Natural killer cell (primary cell): Measurements from ENCODE around the gene ANKRD10. TPM values are rescaled to one million over a fixed set of nuclear protein-coding genes. Genes with fewer than 3 reads are reported as not detected.

Experiments
- ATAC-seq, 3 donors: fragments of 150-1000 bp in 2 of 3; fragments of 200-7000 bp in 1 of 3; cut with Tn5 transposase; 1 replicate in 1 of 3; 2 replicates in 2 of 3; pipeline ENCODE4 v1.10.0; 2021; ENCODE audit warnings: mild to moderate bottlenecking in 2 of 3, moderate library complexity in 2 of 3
- DNase-seq, 2 donors: peaks; one replicate each; pipeline versions ENCODE4 v3.0.0 to v3.0.0-alpha.2; 2013 to 2021; ENCODE audit warnings: mixed read lengths in 1 of 2
- H3K27ac ChIP-seq: one replicate; pipeline ENCODE4 v1.5.1; 2013; ENCODE audit warnings: mild to moderate bottlenecking, low read length
- H3K27me3 ChIP-seq: one replicate; pipeline ENCODE4 v1.6.1; 2013; ENCODE audit warnings: low read length; ENCODE audit not compliant: control insufficient read depth, insufficient read depth
- H3K36me3 ChIP-seq: one replicate; pipeline ENCODE4 v1.6.1; 2013; ENCODE audit warnings: low read length; ENCODE audit not compliant: control insufficient read depth, insufficient read depth
- H3K4me1 ChIP-seq: one replicate; pipeline ENCODE4 v1.6.1; 2013; ENCODE audit warnings: low read length; ENCODE audit not compliant: control insufficient read depth, insufficient read depth
- H3K4me3 ChIP-seq: one replicate; pipeline ENCODE4 v1.5.1; 2013; ENCODE audit warnings: low read length
- H3K9me3 ChIP-seq: one replicate; pipeline ENCODE4 v1.6.1; 2013; ENCODE audit warnings: low read length; ENCODE audit not compliant: control insufficient read depth, insufficient read depth
- H3K27ac Mint-ChIP-seq, 2 donors: one replicate each; pipeline ENCODE4 v1.8.0; 2022; ENCODE audit warnings: mild to moderate bottlenecking in 2 of 2, mixed read lengths in 2 of 2, moderate library complexity in 1 of 2
- H3K27me3 Mint-ChIP-seq, 2 donors: one replicate each; pipeline ENCODE4 v1.8.0; 2022; ENCODE audit warnings: low read depth in 2 of 2, mixed read lengths in 2 of 2
- H3K36me3 Mint-ChIP-seq: one replicate; pipeline ENCODE4 v1.8.0; 2022; ENCODE audit warnings: mixed read lengths
- H3K4me1 Mint-ChIP-seq, 2 donors: one replicate each; pipeline ENCODE4 v1.8.0; 2022; ENCODE audit warnings: mixed read lengths in 2 of 2
- H3K4me3 Mint-ChIP-seq: one replicate; pipeline ENCODE4 v1.8.0; 2022; ENCODE audit warnings: mild to moderate bottlenecking, moderate library complexity, mixed read lengths
- H3K9me3 Mint-ChIP-seq, 2 donors: one replicate each; pipeline ENCODE4 v1.8.0; 2022; ENCODE audit warnings: mixed read lengths in 2 of 2
- CTCF ChIP-seq: fragments of 200-600 bp; IDR thresholded peaks from one replicate; pipeline ENCODE4 v1.8.0; 2022; ENCODE audit warnings: antibody characterized with exemption
- WGBS: methylation state at CpG from one replicate; pipeline ENCODE4 v1.1.7; 2013; ENCODE audit warnings: missing lambda C conversion rate; ENCODE audit not compliant: insufficient coverage; 5-methylcytosine and 5-hydroxymethylcytosine counted together
- intact Hi-C: fragments of 100-400 bp; cut with micrococcal nuclease; formaldehyde crosslinking; loops from one replicate; pipeline ENCODE4 v1.14.2; 2022
- total RNA-seq, 4 donors: library from RNA; stranded (reverse); fragments of 120-200 nt in 1 of 4; gene quantifications; one replicate each; pipeline versions ENCODE4 v1.2.3 to v1.2.4, GENCODE V29; 2013 to 2022

Gene ANKRD10
- total RNA-seq, 3 donors from 2014 or later (not counting 1 experiment from before 2014, with no cell fraction given) = 173 to 221 (median 185) TPM

DNA sequence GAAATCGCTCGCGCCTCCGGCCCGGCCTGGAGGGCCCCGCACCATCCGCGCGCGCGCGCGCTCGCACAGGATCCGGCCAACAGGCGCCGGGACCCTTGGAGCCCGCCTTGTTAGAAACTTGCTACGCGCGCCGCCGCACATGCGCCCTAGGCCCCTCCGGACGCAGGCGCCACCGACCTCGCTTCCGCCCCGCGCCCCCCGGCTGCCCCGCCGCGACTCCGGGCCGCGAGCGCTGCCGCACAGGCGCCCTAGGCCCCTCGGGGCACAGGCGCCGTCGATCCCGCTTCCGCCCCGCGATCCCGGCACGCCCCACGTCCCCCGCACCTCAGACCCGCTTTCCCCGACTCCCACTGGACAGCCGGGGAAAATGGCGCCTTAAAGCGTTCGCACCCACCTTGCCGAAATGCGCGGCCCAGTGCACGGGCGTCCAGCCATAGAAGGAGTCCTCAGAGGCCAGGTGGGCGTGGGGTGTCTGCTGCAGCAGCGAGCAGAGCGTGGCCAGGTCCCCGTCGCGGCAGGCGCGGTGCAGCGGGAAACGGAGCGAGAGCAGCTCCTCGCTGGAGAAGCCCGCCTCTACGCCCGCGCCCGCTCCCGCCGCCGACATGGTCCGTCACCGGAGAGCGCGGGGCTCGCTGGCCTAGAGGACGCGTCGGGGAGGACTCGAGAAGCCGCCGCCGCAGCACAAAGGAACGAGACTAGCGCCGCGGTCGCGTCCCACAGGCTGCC, 375 bp downstream of the ANKRD10 start:
- Mint-ChIP-seq H3K27ac (peak overlapping the region; percentile 93), H3K4me1 (peaks cover 39 to 49% of the 10 kb centered on the region in 2 donors), H3K4me3 (peak overlapping the region; percentile 95), H3K9me3 (no peaks in the 10 kb centered on the region), H3K36me3 (no peaks in the 10 kb centered on the region), H3K27me3 (no peaks in the 10 kb centered on the region)
- Histone ChIP-seq H3K4me1 (peaks cover 17% of the 10 kb centered on the region), H3K27me3 (no peaks in the 10 kb centered on the region), H3K36me3 (peaks cover 8% of the 10 kb centered on the region), H3K9me3 (no peaks in the 10 kb centered on the region), H3K27ac (peak overlapping the region; percentile 95), H3K4me3 (peak overlapping the region; percentile 97)
- intact Hi-C loops = loop anchor here (2.0 to 5.0 kb wide), 3 partner anchors 57 to 238 kb away; no protein-coding TSS in a partner anchor
- peak; percentile 17 to 38 (median 28) for ATAC-seq
- WGBS = under 1% methylated on average over 103 of the region's 103 CpGs
- TF ChIP-seq CTCF = no peak
- DNase-seq = peak; percentile 72 to 83

- under 1% methylated on average over 27 of the region's 27 CpGs for WGBS
- H3K4me1 ChIP-seq = peaks cover 17% of the 10 kb centered on the region
- no peaks in the 10 kb centered on the region for H3K36me3 Mint-ChIP-seq
Measured at GRCh38 chr13:110914081-110914330, 863 bp downstream of the ANKRD10 start.

DNA sequence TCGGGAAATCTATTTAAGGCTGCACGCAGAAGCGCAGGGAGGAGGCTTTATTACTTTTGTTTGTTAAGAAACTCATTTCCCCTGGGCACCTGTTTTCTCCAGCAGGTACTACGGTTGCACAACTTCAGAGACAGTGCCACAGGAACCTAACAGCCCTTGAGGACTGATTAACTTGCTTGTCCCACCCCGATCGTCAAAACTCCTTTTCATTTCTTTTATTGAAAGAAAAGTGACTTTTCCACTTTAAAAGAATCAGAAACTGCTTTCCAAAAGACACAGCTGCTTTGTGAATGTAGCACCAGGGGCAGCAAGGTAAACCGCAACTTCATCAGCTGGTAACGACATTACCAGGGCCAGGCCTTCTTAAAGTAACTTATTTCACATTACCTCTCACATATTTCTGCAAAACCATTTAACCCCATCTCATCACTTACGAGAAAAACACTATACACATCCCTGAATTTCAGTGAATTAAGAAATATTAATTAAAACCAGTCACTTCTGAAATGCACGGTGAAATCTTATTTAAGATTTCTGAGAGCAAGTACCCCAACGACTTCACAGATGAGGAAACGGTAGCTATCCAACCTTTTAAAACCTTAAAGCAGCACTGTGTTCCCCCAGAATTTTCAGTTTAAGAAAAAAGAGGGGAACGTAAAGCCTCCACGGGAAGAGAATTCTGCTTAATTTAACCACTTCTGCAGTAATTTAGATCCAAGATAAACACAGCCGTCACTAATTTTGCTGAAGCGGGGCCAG, 1.4 kb downstream of the ANKRD10 start:
- H3K4me3 ChIP-seq = peak overlapping the region; percentile 97

More at GRCh38 chr13:110914081-110914330, 863 bp downstream of the ANKRD10 start:
- Mint-ChIP-seq H3K4me3 (peak overlapping the region; percentile 95), H3K27me3 (no peaks in the 10 kb centered on the region), H3K9me3 (no peaks in the 10 kb centered on the region), H3K4me1 (peaks cover 44 to 54% of the 10 kb centered on the region in 2 donors), H3K27ac (peak overlapping the region; percentile 93)
- Histone ChIP-seq H3K36me3 (peaks cover 13% of the 10 kb centered on the region), H3K27ac (peak overlapping the region; percentile 95), H3K4me3 (peak overlapping the region; percentile 97), H3K27me3 (no peaks in the 10 kb centered on the region), H3K9me3 (no peaks in the 10 kb centered on the region)
- intact Hi-C loops = loop anchor here (2.0 to 5.0 kb wide), 3 partner anchors 57 to 239 kb away; no protein-coding TSS in a partner anchor
- ATAC-seq (peak in 2 of 3 donors; percentile 9 to 24), DNase-seq (no peak)
- TF ChIP-seq CTCF = no peak

More for the DNA sequence above, 1.4 kb downstream of the ANKRD10 start:
- H3K9me3 Mint-ChIP-seq = no peaks in the 10 kb centered on the region
- ATAC-seq = no peak
- H3K9me3 ChIP-seq = no peaks in the 10 kb centered on the region
- H3K27ac Mint-ChIP-seq = peak overlapping the region; percentile 93
- no peak for TF ChIP-seq CTCF
- no peaks in the 10 kb centered on the region for H3K36me3 Mint-ChIP-seq
- WGBS = under 1% methylated on average over 16 of the region's 16 CpGs
- H3K4me3 Mint-ChIP-seq = peak overlapping the region; percentile 95
- H3K36me3 ChIP-seq = peaks cover 13% of the 10 kb centered on the region
- peaks cover 17% of the 10 kb centered on the region for H3K4me1 ChIP-seq
- H3K27me3 ChIP-seq = no peaks in the 10 kb centered on the region
- intact Hi-C loops = loop anchor here (2.0 to 5.0 kb wide), 3 partner anchors 56 to 239 kb away; no protein-coding TSS in a partner anchor
- H3K27ac ChIP-seq = peak overlapping the region; percentile 95
- H3K4me1 Mint-ChIP-seq = peaks cover 49 to 59% of the 10 kb centered on the region in 2 donors
- H3K27me3 Mint-ChIP-seq = no peaks in the 10 kb centered on the region
- DNase-seq = peak; percentile 28 to 58
